DND-41 (cell line): Measurements from ENCODE around the gene NKAP.
"Not testable (repeated sequence)": the region's sequence is repeated elsewhere in the genome, so short reads cannot be mapped to it uniquely, and the experiment has no call there.

Experiments used
- ATAC-seq: fragments of 200-7000 bp; cut with Tn5 transposase; 3 replicates; pipeline ENCODE4 v1.9.1; 2021; ENCODE audit warnings: low read depth; ENCODE audit not compliant: insufficient read depth
- DNase-seq: peaks from one replicate; pipeline ENCODE4 v3.0.0-alpha.2; 2020
- H2AFZ ChIP-seq: 2 replicates; pipeline ENCODE4 v1.6.0; 2012; ENCODE audit warnings: low read depth, low read length
- H3K27ac ChIP-seq: 2 replicates; pipeline ENCODE4 v1.5.1; 2012; ENCODE audit warnings: low read length, inconsistent platforms
- H3K27me3 ChIP-seq: fragments of 200-600 bp; sonication (generic); 2 replicates; pipeline ENCODE4 v1.6.0; 2012; ENCODE audit warnings: low read length, mild to moderate bottlenecking, inconsistent platforms; ENCODE audit not compliant: insufficient read depth, poor library complexity
- H3K36me3 ChIP-seq: 2 replicates; pipeline ENCODE4 v1.5.1; 2012; ENCODE audit warnings: low read length, inconsistent platforms; ENCODE audit not compliant: insufficient read depth
- H3K4me1 ChIP-seq: 2 replicates; pipeline ENCODE4 v1.5.1; 2012; ENCODE audit warnings: mild to moderate bottlenecking, low read length; ENCODE audit not compliant: insufficient read depth
- H3K4me2 ChIP-seq: 2 replicates; pipeline ENCODE4 v1.6.0; 2012; ENCODE audit warnings: mild to moderate bottlenecking, moderate library complexity, low read length, inconsistent platforms; ENCODE audit not compliant: insufficient read depth
- H3K4me3 ChIP-seq, 2 experiments: fragments of 200-600 bp in 1 of 2; shearing (Covaris generic) in 1 of 2; 2 replicates each; pipeline ENCODE4 v1.5.1; 2012 to 2016; ENCODE audit warnings: inconsistent platforms in 2 of 2, low read length in 2 of 2, mild to moderate bottlenecking in 2 of 2, low read depth in 1 of 2, moderate library complexity in 1 of 2
- H3K79me2 ChIP-seq: 2 replicates; pipeline ENCODE4 v1.6.0; 2012; ENCODE audit warnings: low read length, inconsistent platforms; ENCODE audit not compliant: insufficient read depth
- H3K9ac ChIP-seq: 2 replicates; pipeline ENCODE4 v1.6.0; 2012; ENCODE audit warnings: low read depth, mild to moderate bottlenecking, inconsistent platforms, low read length, moderate library complexity
- H3K9me3 ChIP-seq: 2 replicates; pipeline ENCODE4 v1.5.1; 2012; ENCODE audit warnings: low read length, moderate library complexity, mild to moderate bottlenecking, inconsistent platforms; ENCODE audit not compliant: insufficient read depth, severe bottlenecking
- H4K20me1 ChIP-seq: 2 replicates; pipeline ENCODE4 v1.6.0; 2012; ENCODE audit warnings: low read length; ENCODE audit not compliant: insufficient read depth
- EZH2 ChIP-seq: IDR thresholded peaks from 3 replicates; pipeline ENCODE4 v1.6.1; 2012; ENCODE audit warnings: borderline replicate concordance, low read depth, mild to moderate bottlenecking, moderate library complexity, low read length, inconsistent platforms; ENCODE audit not compliant: severe bottlenecking
- TF ChIP-seq, protein P1 (sequence below): IDR thresholded peaks from 2 replicates; pipeline ENCODE4 v1.5.1; 2012; ENCODE audit warnings: borderline replicate concordance, low read length, moderate library complexity, mild to moderate bottlenecking; ENCODE audit not compliant: poor library complexity, severe bottlenecking; ENCODE audit errors: extremely low read depth

The NKAP gene

DNA sequence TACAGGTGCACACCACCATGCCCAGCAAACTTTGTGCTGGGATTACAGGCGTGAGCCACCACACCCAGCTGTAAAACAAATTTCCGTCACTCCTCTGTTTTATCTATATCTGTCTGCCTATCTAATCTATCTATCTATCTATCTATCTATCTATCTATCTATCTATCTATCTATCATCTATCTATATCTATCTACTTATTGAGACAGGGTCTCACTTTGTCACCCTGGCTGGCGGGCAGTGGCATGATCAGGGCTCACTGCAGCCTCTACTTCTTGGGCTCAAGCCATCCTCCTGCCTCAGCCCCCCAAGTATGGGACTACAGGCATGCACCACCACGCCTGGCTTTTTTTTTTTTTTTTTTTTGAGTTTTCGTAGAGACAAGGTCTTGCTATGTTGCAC is 27.2 kb downstream of the NKAP start:
- Histone ChIP-seq H3K27ac (no peak overlapping the region), H3K4me1 (no peaks in the 10 kb centered on the region), H3K9ac (no peak overlapping the region), H3K4me2 (no peak overlapping the region), H2AFZ (no peak overlapping the region), H4K20me1 (no peaks in the 10 kb centered on the region), H3K4me3 (no peak overlapping the region), H3K79me2 (no peaks in the 10 kb centered on the region), H3K27me3 (no peaks in the 10 kb centered on the region), H3K36me3 (no peaks in the 10 kb centered on the region), H3K9me3 (no peaks in the 10 kb centered on the region)
- no peak for DNase-seq
- TF ChIP-seq EZH2 = no peak
- TF ChIP-seq, protein P1, sequence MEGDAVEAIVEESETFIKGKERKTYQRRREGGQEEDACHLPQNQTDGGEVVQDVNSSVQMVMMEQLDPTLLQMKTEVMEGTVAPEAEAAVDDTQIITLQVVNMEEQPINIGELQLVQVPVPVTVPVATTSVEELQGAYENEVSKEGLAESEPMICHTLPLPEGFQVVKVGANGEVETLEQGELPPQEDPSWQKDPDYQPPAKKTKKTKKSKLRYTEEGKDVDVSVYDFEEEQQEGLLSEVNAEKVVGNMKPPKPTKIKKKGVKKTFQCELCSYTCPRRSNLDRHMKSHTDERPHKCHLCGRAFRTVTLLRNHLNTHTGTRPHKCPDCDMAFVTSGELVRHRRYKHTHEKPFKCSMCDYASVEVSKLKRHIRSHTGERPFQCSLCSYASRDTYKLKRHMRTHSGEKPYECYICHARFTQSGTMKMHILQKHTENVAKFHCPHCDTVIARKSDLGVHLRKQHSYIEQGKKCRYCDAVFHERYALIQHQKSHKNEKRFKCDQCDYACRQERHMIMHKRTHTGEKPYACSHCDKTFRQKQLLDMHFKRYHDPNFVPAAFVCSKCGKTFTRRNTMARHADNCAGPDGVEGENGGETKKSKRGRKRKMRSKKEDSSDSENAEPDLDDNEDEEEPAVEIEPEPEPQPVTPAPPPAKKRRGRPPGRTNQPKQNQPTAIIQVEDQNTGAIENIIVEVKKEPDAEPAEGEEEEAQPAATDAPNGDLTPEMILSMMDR = no peak
- no peak for ATAC-seq

DNA sequence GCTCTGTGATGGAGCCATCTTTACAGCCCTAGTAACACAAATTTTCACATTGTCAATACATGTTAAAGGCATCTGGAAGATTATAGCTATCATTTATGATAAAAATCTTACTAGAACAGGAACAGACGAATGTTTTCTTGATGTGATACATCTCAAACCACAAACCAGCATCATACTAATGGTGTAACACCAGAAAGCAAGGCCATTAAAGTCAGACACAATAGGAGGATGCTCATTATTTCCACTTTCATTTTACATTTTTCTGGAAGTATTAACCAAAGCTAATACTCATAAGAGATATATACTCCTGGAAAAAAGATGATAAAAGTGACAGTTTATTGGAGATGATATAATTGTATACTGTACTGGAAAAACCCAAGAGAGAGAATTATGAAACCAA is 42.6 kb downstream of the NKAP start:
- Histone ChIP-seq H4K20me1 (no peaks in the 10 kb centered on the region), H3K27me3 (no peaks in the 10 kb centered on the region), H3K36me3 (no peaks in the 10 kb centered on the region), H3K9me3 (no peaks in the 10 kb centered on the region), H3K79me2 (no peaks in the 10 kb centered on the region), H3K27ac (no peak overlapping the region), H3K4me2 (no peak overlapping the region), H3K4me3 (no peak overlapping the region), H3K4me1 (no peaks in the 10 kb centered on the region), H2AFZ (no peak overlapping the region), H3K9ac (no peak overlapping the region)
- TF ChIP-seq, protein P1 = no peak
- no peak for TF ChIP-seq EZH2
- DNase-seq (no peak), ATAC-seq (no peak)

DNA sequence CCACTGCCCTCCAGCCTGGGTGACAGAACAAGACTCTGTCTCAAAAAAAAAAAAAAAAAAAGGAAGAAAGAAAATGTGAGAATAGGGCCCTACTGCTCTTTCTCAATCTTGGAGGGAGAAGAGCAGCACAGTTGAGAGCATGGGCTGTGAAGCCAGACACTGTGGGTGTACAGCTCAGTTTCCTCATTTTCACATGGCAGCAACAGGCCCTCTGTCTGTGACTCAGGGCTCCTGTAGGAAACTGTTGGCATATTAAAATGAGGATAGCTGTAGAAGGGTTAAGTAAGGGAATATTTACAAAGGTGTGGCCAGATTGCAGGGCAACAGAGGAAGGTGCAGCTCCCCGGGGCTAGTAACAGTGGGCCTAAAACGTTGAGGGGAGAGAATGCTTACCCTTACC is 44.4 kb downstream of the NKAP start:
- Histone ChIP-seq H3K4me2 (no peak overlapping the region), H2AFZ (no peak overlapping the region), H3K36me3 (no peaks in the 10 kb centered on the region), H3K4me3 (no peak overlapping the region), H3K4me1 (no peaks in the 10 kb centered on the region), H4K20me1 (no peaks in the 10 kb centered on the region), H3K79me2 (no peaks in the 10 kb centered on the region), H3K27me3 (no peaks in the 10 kb centered on the region), H3K27ac (no peak overlapping the region), H3K9me3 (no peaks in the 10 kb centered on the region), H3K9ac (no peak overlapping the region)
- DNase-seq = no peak
- TF ChIP-seq, protein P1 = no peak
- TF ChIP-seq EZH2 = no peak
- no peak for ATAC-seq

DNA sequence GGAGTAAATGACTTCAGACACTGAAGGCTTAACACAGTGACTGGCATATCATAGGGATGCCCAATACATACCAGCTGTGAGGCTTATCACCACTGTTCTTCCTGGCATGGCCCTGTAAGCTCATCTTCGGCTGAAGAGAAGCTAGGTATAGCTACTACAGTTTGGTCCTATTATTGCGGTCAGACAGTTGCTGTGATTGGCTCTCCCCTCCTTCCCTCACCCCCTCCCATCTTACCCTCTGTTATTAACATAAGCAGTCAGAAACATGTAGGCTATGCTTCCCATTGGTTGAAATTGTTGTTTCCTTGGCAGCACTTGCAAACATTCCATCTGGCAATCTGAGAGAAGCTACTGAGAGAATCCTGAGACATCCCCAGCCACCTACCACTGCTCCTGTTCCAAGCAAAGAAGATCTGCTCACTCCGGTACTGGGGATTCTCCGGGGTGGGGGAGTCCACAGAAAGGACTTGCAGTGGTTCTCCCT is 47.7 kb downstream of the NKAP start, which contains the start of gene AKAP14:
Gene AKAP14, plus strand, starts transcription at position 51 of the 484 bp plus-strand sequence. CDS start 7,331 bp downstream, outside the sequence.
- Histone ChIP-seq H3K79me2 (no peaks in the 10 kb centered on the region), H3K27me3 (no peaks in the 10 kb centered on the region), H3K4me1 (no peaks in the 10 kb centered on the region), H3K4me2 (no peak within 1 kb of the TSS), H2AFZ (no peak within 1 kb of the TSS), H3K4me3 (no peak within 1 kb of the TSS), H3K27ac (no peak within 1 kb of the TSS), H3K36me3 (no peaks in the 10 kb centered on the region), H3K9ac (no peak within 1 kb of the TSS), H3K9me3 (no peaks in the 10 kb centered on the region), H4K20me1 (no peaks in the 10 kb centered on the region)
- ATAC-seq = no peak
- TF ChIP-seq, protein P1 = no peak
- TF ChIP-seq EZH2 = no peak
- no peak for DNase-seq

DNA sequence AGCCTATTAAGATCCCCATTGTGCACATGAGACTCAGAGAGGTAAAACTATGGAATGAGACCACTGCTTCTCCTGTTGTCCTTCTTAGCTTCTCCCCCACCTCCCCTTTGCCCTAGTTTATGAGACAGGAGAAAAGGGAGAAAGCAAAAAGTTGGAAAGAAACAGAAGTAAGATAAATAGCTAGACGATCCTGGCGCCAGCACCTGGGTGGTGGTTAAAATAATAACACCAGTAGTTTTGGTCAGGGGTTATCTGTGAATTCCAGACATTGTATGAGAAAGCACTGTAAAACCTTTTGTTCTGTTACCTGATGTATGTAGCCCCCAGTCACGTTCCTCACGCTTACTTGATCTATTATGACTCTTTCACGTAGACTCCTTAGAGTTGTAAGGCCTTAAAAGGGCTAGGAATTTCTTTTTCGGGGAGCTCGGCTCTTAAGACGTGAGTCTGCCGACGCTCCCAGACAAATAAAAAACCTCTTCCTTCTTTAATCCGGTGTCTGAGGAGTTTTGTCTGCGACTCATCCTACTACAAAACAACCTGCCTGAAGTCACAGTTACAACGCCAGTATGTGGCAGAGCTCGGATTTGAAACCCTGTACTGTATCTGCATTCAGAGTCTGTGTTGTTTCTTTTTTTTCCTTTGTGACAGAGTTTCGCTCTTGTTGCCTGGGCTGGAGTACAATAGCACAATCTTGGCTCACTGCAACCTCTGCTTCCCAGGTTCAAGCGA is 51.4 kb downstream of the NKAP start:
- H3K9ac ChIP-seq, DNase-seq, H3K36me3 ChIP-seq, H3K4me2 ChIP-seq, ATAC-seq, H3K27ac ChIP-seq, H3K27me3 ChIP-seq, H3K4me1 ChIP-seq, H3K9me3 ChIP-seq, H4K20me1 ChIP-seq, H3K79me2 ChIP-seq, H2AFZ ChIP-seq, H3K4me3 ChIP-seq: not testable (repeated sequence)
